ENCODE data around the gene RBM44. TPM values are rescaled to one million over a fixed set of nuclear protein-coding genes. Genes with fewer than 3 reads are reported as not detected.
"Not testable (repeated sequence)": the region's sequence is repeated elsewhere in the genome, so short reads cannot be mapped to it uniquely, and the experiment has no call there.

Gene RBM44
- polyA plus RNA-seq, 1 donor from 2014 or later: 0.11 TPM

- Mint-ChIP-seq H3K27ac (peak overlapping the region in 1 of 3 donors; percentile 28), H3K36me3 (peaks cover 5% of the 10 kb centered on the region), H3K9me3 (no peaks in the 10 kb centered on the region), H3K4me1 (peaks cover 0 to 1% (median 0%) of the 10 kb centered on the region in 3 donors), H3K27me3 (no peaks in the 10 kb centered on the region), H3K4me3 (no peak overlapping the region)
Observed at GRCh38 chr2:237765875-237766274, 32.7 kb upstream of the RBM44 start.

DNA sequence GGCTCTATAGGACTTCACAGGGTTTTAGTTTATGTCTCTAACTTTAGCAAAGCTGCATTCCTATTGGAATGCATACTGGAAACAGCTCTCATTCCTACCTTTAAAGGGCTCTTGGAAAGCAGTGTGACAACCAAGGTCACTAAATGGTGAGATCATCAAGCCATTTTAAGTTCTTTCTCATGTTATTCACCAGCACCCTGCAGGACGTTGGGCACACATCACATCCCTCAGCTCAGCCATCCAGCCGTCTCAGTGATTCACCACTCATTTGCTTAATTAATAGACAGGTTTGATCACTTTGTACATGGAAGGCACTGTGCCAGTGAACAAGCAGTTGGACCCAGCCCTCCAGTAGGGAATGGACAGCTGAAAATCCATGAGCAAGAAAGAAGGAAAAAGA, 32.2 kb upstream of the RBM44 start:
- H3K4me1 Mint-ChIP-seq: peaks cover 0 to 1% (median 0%) of the 10 kb centered on the region in 3 donors
- no peak overlapping the region for H3K4me3 Mint-ChIP-seq
- peaks cover 5% of the 10 kb centered on the region for H3K36me3 Mint-ChIP-seq
- H3K9me3 Mint-ChIP-seq: no peaks in the 10 kb centered on the region
- H3K27me3 Mint-ChIP-seq: no peaks in the 10 kb centered on the region
- H3K27ac Mint-ChIP-seq: peak overlapping the region in 1 of 3 donors; percentile 28

DNA sequence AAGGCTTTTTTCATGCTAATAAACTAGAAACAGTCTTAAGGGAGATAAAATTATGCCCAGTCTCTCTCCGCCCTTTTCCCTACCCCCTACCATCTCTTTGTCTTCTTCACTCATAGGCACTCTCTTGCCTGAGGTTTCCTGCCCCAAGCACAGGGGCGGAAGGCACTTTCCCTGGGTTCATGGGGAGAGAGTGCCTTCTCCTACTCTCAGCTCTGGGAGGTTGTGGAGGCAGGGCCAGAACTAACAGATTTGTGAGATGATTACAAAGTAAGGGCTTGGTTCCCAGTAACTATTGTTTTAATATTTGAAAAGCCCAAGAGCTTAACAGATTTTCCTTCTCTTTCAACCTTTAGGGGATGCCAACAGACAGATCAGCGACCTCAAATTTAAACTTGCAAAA, 26.1 kb upstream of the RBM44 start:
- H3K27ac Mint-ChIP-seq: no peak overlapping the region
- H3K4me1 Mint-ChIP-seq: no peaks in the 10 kb centered on the region
- no peaks in the 10 kb centered on the region for H3K9me3 Mint-ChIP-seq
- H3K4me3 Mint-ChIP-seq: no peak overlapping the region
- H3K27me3 Mint-ChIP-seq: no peaks in the 10 kb centered on the region
- peaks cover 11% of the 10 kb centered on the region for H3K36me3 Mint-ChIP-seq

GRCh38 chr2:237773826-237774225, 24.8 kb upstream of the RBM44 start:
- Mint-ChIP-seq H3K27me3 (no peaks in the 10 kb centered on the region), H3K36me3 (peaks cover 14% of the 10 kb centered on the region), H3K9me3 (peaks cover 0 to 1% (median 0%) of the 10 kb centered on the region in 3 donors), H3K27ac (no peak overlapping the region), H3K4me1 (no peaks in the 10 kb centered on the region), H3K4me3 (no peak overlapping the region)

GRCh38 chr2:237774811-237775553, 23.6 kb upstream of the RBM44 start:
- Mint-ChIP-seq H3K4me3 (peak overlapping the region in 1 of 4 donors; percentile 84), H3K9me3 (peaks cover 0 to 1% (median 0%) of the 10 kb centered on the region in 3 donors), H3K4me1 (no peaks in the 10 kb centered on the region), H3K36me3 (peaks cover 20% of the 10 kb centered on the region), H3K27ac (peak overlapping the region in 2 of 3 donors; percentile 29 to 67), H3K27me3 (no peaks in the 10 kb centered on the region)

- no peaks in the 10 kb centered on the region for H3K27me3 Mint-ChIP-seq
- H3K27ac Mint-ChIP-seq: no peak overlapping the region
Observed at GRCh38 chr2:237779521-237779920, 19.1 kb upstream of the RBM44 start.

GRCh38 chr2:237782181-237782580, 16.4 kb upstream of the RBM44 start:
- Mint-ChIP-seq H3K4me3 (peak overlapping the region in 1 of 4 donors; percentile 74), H3K27me3 (no peaks in the 10 kb centered on the region), H3K36me3 (peaks cover 39% of the 10 kb centered on the region), H3K9me3 (peaks cover 3 to 13% (median 5%) of the 10 kb centered on the region in 3 donors), H3K27ac (no peak overlapping the region), H3K4me1 (no peaks in the 10 kb centered on the region)

More at GRCh38 chr2:237779521-237779920, 19.1 kb upstream of the RBM44 start:
- Mint-ChIP-seq H3K9me3 (peaks cover 0 to 5% (median 3%) of the 10 kb centered on the region in 3 donors), H3K36me3 (peaks cover 37% of the 10 kb centered on the region), H3K4me3 (no peak overlapping the region), H3K4me1 (no peaks in the 10 kb centered on the region)

DNA sequence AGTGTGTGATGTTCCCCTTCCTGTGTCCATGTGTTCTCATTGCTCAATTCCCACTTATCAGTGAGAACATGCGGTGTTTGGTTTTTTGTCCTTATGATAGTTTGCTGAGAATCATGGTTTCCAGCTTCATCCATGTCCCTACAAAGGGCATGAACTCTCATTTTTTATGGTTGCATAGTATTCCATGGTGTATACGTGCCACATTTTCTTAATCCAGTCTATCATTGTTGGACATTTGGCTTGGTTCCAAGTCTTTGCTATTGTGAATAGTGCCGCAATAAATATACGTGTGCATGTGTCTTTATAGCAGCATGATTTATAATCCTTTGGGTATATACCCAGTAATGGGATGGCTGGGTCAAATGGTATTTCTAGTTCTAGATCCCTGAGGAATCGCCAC, 14.9 kb upstream of the RBM44 start:
- Mint-ChIP-seq H3K36me3 (peaks cover 33% of the 10 kb centered on the region), H3K9me3 (peaks cover 3 to 13% (median 5%) of the 10 kb centered on the region in 3 donors)
- H3K4me3 Mint-ChIP-seq, H3K27ac Mint-ChIP-seq, H3K4me1 Mint-ChIP-seq, H3K27me3 Mint-ChIP-seq: not testable (repeated sequence)

- Mint-ChIP-seq H3K4me3 (no peak overlapping the region), H3K9me3 (peaks cover 2 to 13% (median 5%) of the 10 kb centered on the region in 3 donors), H3K27ac (no peak overlapping the region), H3K27me3 (no peaks in the 10 kb centered on the region), H3K4me1 (peaks cover 0 to 3% (median 0%) of the 10 kb centered on the region in 3 donors), H3K36me3 (peaks cover 19% of the 10 kb centered on the region)
Observed at GRCh38 chr2:237786936-237787335, 11.6 kb upstream of the RBM44 start.

- Mint-ChIP-seq H3K27me3 (no peaks in the 10 kb centered on the region), H3K27ac (peak overlapping the region in 1 of 3 donors; percentile 12)
Observed at GRCh38 chr2:237790353-237790752, 8.2 kb upstream of the RBM44 start.

DNA sequence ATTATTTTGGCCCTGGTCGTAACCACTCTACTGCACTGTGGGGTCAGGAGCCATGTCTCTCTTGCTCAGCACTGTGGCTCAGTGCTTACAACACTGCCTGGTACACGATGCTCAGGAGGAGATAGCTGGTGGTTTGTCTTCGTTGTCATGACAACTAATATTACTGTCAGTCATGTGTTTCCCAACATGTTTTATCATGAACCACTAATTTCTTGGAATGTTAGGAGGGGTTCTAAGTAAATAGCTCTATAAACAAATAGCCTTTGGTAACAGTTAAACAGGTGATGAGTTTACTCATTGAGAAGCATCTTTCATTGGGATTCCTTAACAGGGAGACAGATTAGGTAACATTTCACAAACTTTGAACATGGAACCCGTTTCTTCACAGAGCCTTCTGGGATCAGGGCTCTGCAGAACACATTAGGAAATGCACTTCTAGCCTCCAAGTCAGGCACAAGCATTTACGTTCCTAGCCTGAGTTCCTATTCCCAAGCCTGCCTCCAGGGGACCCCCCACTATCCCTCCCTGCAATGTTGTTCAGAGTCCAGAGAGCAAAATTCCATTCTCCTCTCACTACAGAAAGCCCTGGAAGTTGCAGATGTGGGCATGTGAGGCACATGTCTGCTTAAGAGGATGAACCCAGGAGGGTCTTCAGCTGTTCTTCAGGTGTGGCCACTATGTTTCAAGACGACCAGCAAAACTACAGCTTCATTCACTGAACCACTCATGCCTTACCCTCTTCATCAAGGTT, 6.4 kb upstream of the RBM44 start:
- Mint-ChIP-seq H3K27ac (no peak overlapping the region), H3K36me3 (peaks cover 4% of the 10 kb centered on the region), H3K4me3 (no peak overlapping the region), H3K9me3 (peaks cover 0 to 2% (median 0%) of the 10 kb centered on the region in 3 donors), H3K4me1 (peaks cover 0 to 3% (median 0%) of the 10 kb centered on the region in 3 donors), H3K27me3 (no peaks in the 10 kb centered on the region)

More at GRCh38 chr2:237790353-237790752, 8.2 kb upstream of the RBM44 start:
- Mint-ChIP-seq H3K9me3 (peaks cover 0 to 10% (median 3%) of the 10 kb centered on the region in 3 donors), H3K36me3 (peaks cover 13% of the 10 kb centered on the region), H3K4me1 (peaks cover 0 to 3% (median 0%) of the 10 kb centered on the region in 3 donors), H3K4me3 (no peak overlapping the region)

DNA sequence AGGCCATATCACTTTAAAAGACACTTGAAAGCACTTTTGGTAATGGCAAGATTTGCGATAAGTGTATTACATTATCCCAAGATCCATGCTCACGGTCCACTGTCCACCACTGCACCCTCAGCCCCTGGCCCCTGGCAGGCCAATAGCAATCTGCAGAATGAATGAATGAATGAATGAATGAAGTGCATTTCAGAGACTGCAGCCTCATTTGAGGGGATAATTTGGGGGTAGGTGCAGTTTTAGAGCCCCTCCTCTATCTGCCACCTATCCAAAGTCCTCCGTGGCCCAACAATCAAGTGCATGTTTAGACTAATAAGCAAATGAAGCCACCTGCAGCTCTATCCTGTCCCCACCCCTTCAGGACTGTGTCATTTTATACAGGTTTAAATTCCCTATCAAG, 1.3 kb upstream of the RBM44 start:
- no peak overlapping the region for H3K4me3 Mint-ChIP-seq
- peaks cover 1% of the 10 kb centered on the region for H3K27me3 Mint-ChIP-seq
- H3K27ac Mint-ChIP-seq: peak overlapping the region in 2 of 3 donors; percentile 22 to 53
- peaks cover 5% of the 10 kb centered on the region for H3K36me3 Mint-ChIP-seq
- H3K4me1 Mint-ChIP-seq: no peaks in the 10 kb centered on the region
- no peaks in the 10 kb centered on the region for H3K9me3 Mint-ChIP-seq

- peaks cover under 1 to 2% (median under 1%) of the 10 kb centered on the region in 3 donors for H3K4me1 Mint-ChIP-seq
- peaks cover 6% of the 10 kb centered on the region for H3K27me3 Mint-ChIP-seq
- no peaks in the 10 kb centered on the region for H3K9me3 Mint-ChIP-seq
- peaks cover 5% of the 10 kb centered on the region for H3K36me3 Mint-ChIP-seq
- peak overlapping the region in 1 of 3 donors; percentile 71 for H3K27ac Mint-ChIP-seq
- no peak overlapping the region for H3K4me3 Mint-ChIP-seq
Observed at GRCh38 chr2:237799060-237799428, 465 bp downstream of the RBM44 start.

DNA sequence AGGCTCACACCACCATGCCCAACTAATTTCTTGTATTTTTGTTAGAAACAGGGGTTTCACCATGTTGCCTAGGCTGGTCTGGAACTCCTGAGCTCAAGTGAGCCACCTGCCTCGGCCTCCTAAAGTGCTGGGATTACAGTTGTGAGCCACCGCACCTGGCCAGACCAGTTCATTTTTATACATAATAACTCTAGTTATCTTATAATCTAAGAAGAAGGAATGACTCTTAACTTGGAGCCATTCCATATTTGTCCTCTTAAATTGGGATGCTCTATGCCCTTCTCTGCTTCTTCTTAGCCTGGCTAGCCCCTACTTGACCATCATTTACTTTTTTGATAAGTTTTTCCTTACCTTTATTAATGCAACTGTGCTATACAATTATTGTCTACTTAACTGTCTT, 2.9 kb downstream of the RBM44 start:
- Mint-ChIP-seq H3K9me3 (no peaks in the 10 kb centered on the region), H3K27ac (peak overlapping the region in 1 of 3 donors; percentile 32), H3K36me3 (peaks cover 5% of the 10 kb centered on the region), H3K4me3 (no peak overlapping the region), H3K4me1 (peaks cover 9 to 10% (median 9%) of the 10 kb centered on the region in 3 donors), H3K27me3 (peaks cover 6% of the 10 kb centered on the region)

- peaks cover 0 to 2% (median 0%) of the 10 kb centered on the region in 3 donors for H3K9me3 Mint-ChIP-seq
- peaks cover 9 to 10% (median 9%) of the 10 kb centered on the region in 3 donors for H3K4me1 Mint-ChIP-seq
- no peaks in the 10 kb centered on the region for H3K36me3 Mint-ChIP-seq
- H3K4me3 Mint-ChIP-seq: no peak overlapping the region
- peaks cover 5% of the 10 kb centered on the region for H3K27me3 Mint-ChIP-seq
- H3K27ac Mint-ChIP-seq: no peak overlapping the region
Observed at GRCh38 chr2:237806334-237806733, 7.8 kb downstream of the RBM44 start.

Data from IgD-negative memory B cell (primary cell).